Hepatocyte (in vitro differentiated cells): Measurements from ENCODE around the gene LMLN. TPM values are rescaled to one million over a fixed set of nuclear protein-coding genes. Genes with fewer than 3 reads are reported as not detected.
"Not testable (repeated sequence)": the region's sequence is repeated elsewhere in the genome, so short reads cannot be mapped to it uniquely, and the experiment has no call there.

Source experiments
- DNase-seq: peaks from one replicate; pipeline ENCODE4 v3.0.0-alpha.2; 2016; ENCODE audit warnings: low spot score
- H2AFZ ChIP-seq: fragments of 200-600 bp; sonication (generic); 2 replicates; pipeline ENCODE4 v1.6.0; 2016; ENCODE audit warnings: antibody characterized with exemption, mild to moderate bottlenecking
- H3K27ac ChIP-seq: fragments of 200-600 bp; sonication (generic); 2 replicates; pipeline ENCODE4 v1.5.1; 2016; ENCODE audit warnings: mild to moderate bottlenecking
- H3K27me3 ChIP-seq: fragments of 200-600 bp; sonication (generic); 2 replicates; pipeline ENCODE4 v1.6.1; 2016
- H3K36me3 ChIP-seq: fragments of 200-600 bp; sonication (generic); replicated peaks from 2 replicates; pipeline ENCODE4 v1.5.1; 2016; ENCODE audit warnings: low read depth; ENCODE audit not compliant: insufficient read depth
- H3K4me1 ChIP-seq: fragments of 200-600 bp; sonication (generic); 2 replicates; pipeline ENCODE4 v1.5.1; 2016; ENCODE audit warnings: mild to moderate bottlenecking, moderate library complexity; ENCODE audit not compliant: insufficient read depth
- H3K4me2 ChIP-seq: fragments of 200-600 bp; sonication (generic); 2 replicates; pipeline ENCODE4 v1.6.0; 2016
- H3K4me3 ChIP-seq: fragments of 200-600 bp; sonication (generic); 2 replicates; pipeline ENCODE4 v1.5.1; 2016; ENCODE audit warnings: mild to moderate bottlenecking
- H3K79me2 ChIP-seq: fragments of 200-600 bp; sonication (generic); 2 replicates; pipeline ENCODE4 v1.6.0; 2017; ENCODE audit warnings: mild to moderate bottlenecking
- H3K9me2 ChIP-seq: fragments of 200-600 bp; sonication (generic); replicated peaks from 2 replicates; pipeline ENCODE4 v1.6.0; 2017; ENCODE audit warnings: mild to moderate bottlenecking; ENCODE audit not compliant: insufficient read depth
- H3K9me3 ChIP-seq: fragments of 200-600 bp; sonication (generic); 2 replicates; pipeline ENCODE4 v1.5.1; 2016; ENCODE audit warnings: low read depth, mild to moderate bottlenecking
- H4K20me1 ChIP-seq: fragments of 200-600 bp; sonication (generic); 2 replicates; pipeline ENCODE4 v1.6.0; 2016; ENCODE audit warnings: mild to moderate bottlenecking; ENCODE audit not compliant: insufficient read depth, poor library complexity, severe bottlenecking
- CTCF ChIP-seq: fragments of 200-600 bp; sonication (generic); IDR thresholded peaks from 2 replicates; pipeline ENCODE4 v1.5.1; 2016; ENCODE audit warnings: antibody characterized with exemption, mild to moderate bottlenecking; ENCODE audit not compliant: poor library complexity
- EZH2 ChIP-seq: fragments of 200-600 bp; sonication (generic); IDR thresholded peaks from 2 replicates; pipeline ENCODE4 v1.6.1; 2016; ENCODE audit warnings: antibody characterized with exemption, mild to moderate bottlenecking, borderline replicate concordance
- EZH2phosphoT487 ChIP-seq: fragments of 200-600 bp; sonication (generic); IDR thresholded peaks from one replicate; pipeline ENCODE4 v1.6.1; 2018; ENCODE audit warnings: antibody characterized with exemption, mild to moderate bottlenecking, low read depth, moderate library complexity; ENCODE audit not compliant: unreplicated experiment, severe bottlenecking
- WGBS: methylation state at CpG from one replicate; pipeline ENCODE4 v1.1.6; 2016; ENCODE audit warnings: low lambda C conversion rate; ENCODE audit errors: missing lambda C conversion rate; 5-methylcytosine and 5-hydroxymethylcytosine counted together
- polyA plus RNA-seq: library from polyadenylated mRNA; unstranded; fragments of >200 nt; fragmentation: Nextera tagmentation; extraction: Ambion mirVana; gene quantifications from 2 replicates; pipeline ENCODE4 v1.2.1, GENCODE V29; 2016
- total RNA-seq: library from RNA; depleted of rRNA; stranded (reverse); fragments of >200 nt; gene quantifications from 2 replicates; pipeline ENCODE4 v1.2.3, GENCODE V29; 2014

Gene LMLN
- total and polyA plus RNA-seq, 2 experiments from 2014 or later, result 1.4 to 2.6 TPM

- H3K36me3 ChIP-seq, result no peaks in the 10 kb centered on the region
- no peak overlapping the region for H2AFZ ChIP-seq
- TF ChIP-seq CTCF, result peak; percentile 3
- TF ChIP-seq EZH2, result no peak
- no peak for TF ChIP-seq EZH2phosphoT487
- H3K4me3 ChIP-seq, result no peak overlapping the region
- no peaks in the 10 kb centered on the region for H3K27me3 ChIP-seq
- no peak for DNase-seq
- H3K9me2 ChIP-seq, result no peaks in the 10 kb centered on the region
- H4K20me1 ChIP-seq, result no peaks in the 10 kb centered on the region
- 83% methylated on average over 7 of the region's 7 CpGs for WGBS
- H3K79me2 ChIP-seq, result no peaks in the 10 kb centered on the region
- H3K27ac ChIP-seq, result no peak overlapping the region
- no peaks in the 10 kb centered on the region for H3K9me3 ChIP-seq
- no peaks in the 10 kb centered on the region for H3K4me1 ChIP-seq
- no peak overlapping the region for H3K4me2 ChIP-seq
Measured at GRCh38 chr3:197926418-197926817, 33.6 kb upstream of the LMLN start.

GRCh38 chr3:197927578-197927977 lies 32.4 kb upstream of the LMLN start:
- not testable (repeated sequence) for H3K79me2 ChIP-seq, H3K9me3 ChIP-seq, H3K36me3 ChIP-seq, DNase-seq, H3K4me2 ChIP-seq, H3K9me2 ChIP-seq, H3K27ac ChIP-seq, H3K4me1 ChIP-seq, H4K20me1 ChIP-seq, H3K4me3 ChIP-seq, H2AFZ ChIP-seq, H3K27me3 ChIP-seq
- WGBS, result 95% methylated on average over 3 of the region's 3 CpGs

GRCh38 chr3:197936819-197937384 lies 23.1 kb upstream of the LMLN start:
- no peaks in the 10 kb centered on the region for H3K9me3 ChIP-seq
- no peaks in the 10 kb centered on the region for H4K20me1 ChIP-seq
- H3K4me1 ChIP-seq, result no peaks in the 10 kb centered on the region
- no peaks in the 10 kb centered on the region for H3K27me3 ChIP-seq
- H3K4me3 ChIP-seq, result no peak overlapping the region
- no peak overlapping the region for H3K4me2 ChIP-seq
- H3K36me3 ChIP-seq, result no peaks in the 10 kb centered on the region
- H3K9me2 ChIP-seq, result no peaks in the 10 kb centered on the region
- H3K79me2 ChIP-seq, result no peaks in the 10 kb centered on the region
- TF ChIP-seq EZH2phosphoT487 (no peak), CTCF (no peak), EZH2 (no peak)
- WGBS, result 79% methylated on average over 15 of the region's 15 CpGs
- no peak overlapping the region for H2AFZ ChIP-seq
- H3K27ac ChIP-seq, result peak overlapping the region; percentile 25
- DNase-seq, result peak; percentile 13

- Histone ChIP-seq H3K9me3 (no peaks in the 10 kb centered on the region), H2AFZ (no peak overlapping the region), H3K27ac (no peak overlapping the region), H3K27me3 (no peaks in the 10 kb centered on the region), H3K4me1 (no peaks in the 10 kb centered on the region), H3K9me2 (no peaks in the 10 kb centered on the region), H4K20me1 (no peaks in the 10 kb centered on the region), H3K79me2 (no peaks in the 10 kb centered on the region), H3K4me3 (no peak overlapping the region), H3K4me2 (no peak overlapping the region), H3K36me3 (no peaks in the 10 kb centered on the region)
- 100% methylated on average over 1 of the region's 1 CpG for WGBS
- DNase-seq, result no peak
- TF ChIP-seq EZH2phosphoT487 (no peak), EZH2 (no peak), CTCF (no peak)
Measured at GRCh38 chr3:197940745-197941384, 19.2 kb upstream of the LMLN start.
